Stimulated activated CD8-positive, alpha-beta memory T cell treated with anti-CD3 and anti-CD28 coated beads, Interleukin-2, amount 100 ng/mL, for 48 hours (primary cell): ENCODE results near the gene DGKI.

Source experiments
- DNase-seq, 2 donors: peaks; one replicate each; pipeline ENCODE4 v3.0.0-alpha.2; 2020; ENCODE audit warnings: low read depth in 2 of 2

DGKI gene

DNA sequence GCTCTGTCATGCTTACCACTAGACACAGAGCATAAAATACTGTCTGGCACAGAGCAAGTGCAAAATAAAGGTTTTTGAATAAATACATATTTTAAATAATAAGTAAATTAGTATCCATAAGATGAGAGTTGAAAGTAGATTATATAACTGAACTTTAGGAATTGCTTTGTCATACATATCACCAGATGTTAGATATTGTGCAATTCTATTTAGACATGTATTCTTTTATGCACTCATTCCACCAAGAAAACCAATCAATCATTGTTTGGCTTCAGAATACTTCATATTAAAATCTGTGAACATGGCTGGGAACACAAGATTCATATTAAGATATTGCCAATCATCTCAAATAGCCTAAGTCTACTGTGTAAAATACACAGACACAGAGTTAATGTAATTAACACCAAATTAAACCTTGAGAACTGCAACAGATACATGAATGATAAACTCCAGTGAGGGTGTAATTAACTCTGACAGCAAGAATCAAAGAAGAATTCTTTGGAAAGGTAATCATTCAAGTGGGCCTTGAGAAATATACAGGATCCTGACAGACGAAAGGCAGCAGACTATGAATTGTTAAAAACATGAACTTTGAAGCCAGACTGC lies 302.2 kb downstream of the DGKI start:
- no peak for DNase-seq

GRCh38 chr7:137539111-137539715 lies 307.6 kb downstream of the DGKI start:
- DNase-seq, result no peak

- DNase-seq, result no peak
Measured at GRCh38 chr7:137538361-137538762, 308.4 kb downstream of the DGKI start.

- no peak for DNase-seq
Measured at GRCh38 chr7:137535579-137535978, 311.2 kb downstream of the DGKI start.

DNA sequence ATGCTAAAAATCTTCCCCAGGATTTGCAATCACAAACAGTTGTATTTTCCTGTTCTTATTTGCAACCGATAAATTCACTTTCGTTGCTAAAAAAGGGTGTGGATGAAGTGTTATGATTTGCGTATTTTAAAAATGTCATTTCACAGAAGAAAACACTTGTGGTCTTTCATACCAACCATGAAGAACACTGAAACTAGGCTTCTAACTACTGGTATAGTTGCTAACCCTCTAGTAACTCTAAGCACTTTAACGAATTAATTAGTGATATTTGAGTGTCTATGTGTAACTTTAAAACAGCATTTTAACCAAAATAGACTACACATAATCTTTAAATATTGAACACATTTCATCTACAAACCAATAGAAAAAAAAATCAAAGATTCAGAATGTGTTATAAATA lies 315.1 kb downstream of the DGKI start:
- DNase-seq, result no peak

GRCh38 chr7:137527634-137528033 lies 319.1 kb downstream of the DGKI start:
- no peak for DNase-seq

DNA sequence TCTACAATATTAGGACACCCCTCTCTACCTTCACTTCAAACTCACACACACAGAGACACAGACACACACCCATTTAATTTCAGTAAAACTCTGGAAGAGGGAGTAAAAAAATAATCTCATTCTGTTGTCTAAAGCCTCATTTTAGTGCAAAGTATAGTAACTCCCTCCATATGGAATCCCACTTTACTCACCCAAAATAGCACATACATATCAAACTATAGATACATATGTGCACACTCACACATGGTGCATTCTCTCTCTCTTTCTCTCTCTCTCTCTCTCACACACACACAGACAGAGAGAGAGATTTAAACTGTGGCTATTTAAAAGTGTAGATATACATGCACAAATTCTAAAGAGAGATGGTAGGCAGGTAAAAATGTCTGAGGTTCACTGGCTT lies 323.6 kb downstream of the DGKI start:
- no peak for DNase-seq

GRCh38 chr7:137521451-137521850 lies 325.3 kb downstream of the DGKI start:
- no peak for DNase-seq

GRCh38 chr7:137519947-137520346 lies 326.8 kb downstream of the DGKI start:
- DNase-seq, result no peak

GRCh38 chr7:137519181-137519691 lies 327.5 kb downstream of the DGKI start:
- DNase-seq, result no peak

DNA sequence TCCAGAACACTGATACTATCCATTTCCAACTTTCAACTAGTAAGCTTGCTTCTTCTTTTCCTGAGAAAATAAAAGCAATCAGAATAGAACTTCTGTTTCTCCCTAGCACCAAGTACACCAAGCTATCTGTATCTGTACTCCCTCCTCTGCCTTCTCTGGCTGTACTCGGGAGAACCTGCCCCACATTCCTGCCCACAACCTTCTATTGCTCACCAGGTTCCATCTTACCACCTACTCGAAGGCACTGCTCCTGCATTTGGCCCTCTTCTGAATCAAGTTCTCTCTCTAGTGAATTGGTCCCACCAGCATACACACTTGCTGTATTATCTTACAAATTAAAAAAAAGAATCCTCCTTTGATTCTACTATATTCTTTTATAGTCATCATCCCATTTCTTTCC lies 333.7 kb downstream of the DGKI start:
- DNase-seq, result no peak

- no peak for DNase-seq
Measured at GRCh38 chr7:137507096-137507495, 339.7 kb downstream of the DGKI start.

- no peak for DNase-seq
Measured at GRCh38 chr7:137506031-137506430, 340.7 kb downstream of the DGKI start.

GRCh38 chr7:137501562-137501961 lies 345.2 kb downstream of the DGKI start:
- DNase-seq, result no peak

GRCh38 chr7:137492889-137493288 lies 353.9 kb downstream of the DGKI start:
- DNase-seq, result no peak

DNA sequence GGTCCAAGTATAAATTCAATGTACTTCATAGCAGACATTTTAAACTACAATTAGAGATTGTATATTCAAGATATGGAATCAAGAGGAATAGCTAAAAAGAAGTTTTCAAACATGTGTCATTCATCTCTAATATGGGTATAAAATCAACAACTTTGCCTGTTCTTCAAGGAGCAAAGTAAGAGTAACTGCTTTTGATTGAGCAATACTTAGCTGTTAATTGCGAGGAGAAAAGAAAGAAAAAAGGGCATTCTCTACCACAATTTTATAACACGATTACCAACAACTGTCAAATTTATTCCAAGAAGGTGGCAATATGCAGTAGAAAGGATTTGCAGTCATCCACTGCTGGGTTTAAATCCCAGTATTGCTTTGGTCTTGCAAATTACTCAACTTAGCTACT lies 356.9 kb downstream of the DGKI start:
- no peak for DNase-seq

DNA sequence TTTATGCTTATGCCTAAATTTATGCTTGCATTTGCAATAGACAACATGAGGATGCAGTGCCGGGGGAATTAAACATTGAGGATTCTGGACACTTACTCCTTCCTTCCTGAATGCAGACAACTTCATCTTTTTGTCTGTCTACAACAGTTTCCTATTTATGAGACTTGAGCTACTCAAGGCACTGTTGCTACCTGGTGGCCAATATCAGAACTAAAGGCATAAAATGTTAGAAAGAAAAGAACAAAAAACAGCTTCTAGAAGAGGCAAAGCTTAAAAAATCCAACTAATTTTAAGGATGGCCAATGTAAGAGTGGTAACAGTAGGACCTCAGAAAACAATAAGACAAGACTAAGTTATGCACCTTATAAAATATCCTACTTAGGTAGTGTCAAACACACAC lies 358.7 kb downstream of the DGKI start:
- DNase-seq, result no peak

GRCh38 chr7:137485818-137486217 lies 361.0 kb downstream of the DGKI start:
- DNase-seq, result no peak

DNA sequence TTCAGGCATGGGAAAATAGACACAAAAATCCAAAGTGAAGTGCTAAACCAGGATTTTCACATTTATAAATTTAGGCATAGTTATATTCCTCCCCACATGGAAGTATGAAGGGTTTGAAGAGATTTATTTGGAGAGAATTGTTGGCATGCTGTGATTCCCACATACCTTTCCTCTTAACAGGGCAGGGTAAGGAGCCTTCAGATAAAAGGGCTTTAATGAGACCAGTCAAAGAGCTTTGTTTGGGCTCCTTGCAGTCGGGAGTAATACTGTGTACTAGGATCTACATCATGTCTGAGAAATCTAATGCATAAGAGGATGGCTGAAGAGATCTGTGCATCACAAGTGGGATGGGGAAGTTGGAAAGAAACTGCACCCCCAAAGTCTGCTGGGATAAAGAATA lies 362.4 kb downstream of the DGKI start:
- no peak for DNase-seq

GRCh38 chr7:137482466-137482865 lies 364.3 kb downstream of the DGKI start:
- no peak for DNase-seq

- DNase-seq, result no peak
Measured at GRCh38 chr7:137480824-137481365, 365.9 kb downstream of the DGKI start.

DNA sequence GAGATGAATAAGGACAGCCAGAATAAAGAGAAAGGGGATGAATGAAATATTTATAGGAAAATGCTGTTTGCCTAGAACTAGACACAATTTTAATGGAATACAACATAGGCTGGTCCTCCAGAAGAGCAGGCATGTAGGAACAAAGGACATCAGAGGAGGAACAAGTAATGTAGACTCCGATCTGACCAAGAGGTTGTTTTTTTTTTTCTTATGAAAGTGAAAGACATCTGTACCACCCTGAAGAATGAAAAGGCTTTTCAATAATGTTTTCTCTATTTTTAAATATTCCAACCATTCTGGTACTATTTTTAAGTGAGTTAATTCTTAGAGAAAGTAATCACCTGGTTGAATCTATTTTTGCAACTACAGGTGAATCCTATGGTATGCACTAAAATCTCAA lies 366.4 kb downstream of the DGKI start:
- DNase-seq, result no peak

DNA sequence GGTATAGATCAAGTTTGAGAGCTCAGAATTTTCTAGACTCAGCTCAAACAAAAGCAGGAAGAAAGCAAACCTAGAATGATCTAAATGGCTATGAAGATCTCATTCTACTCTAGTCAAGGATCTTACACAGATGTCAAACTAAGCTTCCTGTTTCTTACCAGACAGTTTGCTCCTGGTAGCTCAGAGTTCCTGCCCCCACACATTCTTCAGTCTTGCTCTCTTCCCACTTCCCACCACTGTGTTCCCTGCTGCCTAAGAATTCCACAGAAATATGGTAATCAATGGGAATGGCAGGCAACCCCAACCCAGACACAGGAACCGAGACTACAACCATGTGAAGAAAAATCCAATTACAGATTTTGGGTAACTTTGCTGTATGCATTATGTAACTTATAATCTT lies 369.8 kb downstream of the DGKI start:
- DNase-seq, result no peak

DNA sequence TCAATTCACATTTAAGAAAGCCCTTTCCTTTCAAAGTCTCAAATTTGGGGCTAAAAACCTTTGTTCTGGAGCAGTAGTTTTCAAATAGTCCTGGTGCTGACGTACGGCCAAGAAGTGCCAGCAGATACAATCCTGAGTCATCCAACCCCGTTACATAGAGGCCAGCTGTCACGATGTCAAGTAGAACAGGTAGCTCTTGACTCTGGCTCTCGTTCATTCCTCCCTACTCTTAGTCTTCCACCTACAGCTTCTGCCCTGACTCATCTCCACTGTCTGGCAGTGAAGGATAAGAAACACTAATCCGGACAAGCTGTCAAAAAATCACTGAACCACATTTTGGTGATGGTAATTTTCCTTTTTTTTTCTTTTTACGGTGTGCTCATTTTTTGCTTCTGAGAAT lies 370.8 kb downstream of the DGKI start:
- DNase-seq, result no peak
